Measurements from ENCODE around the gene APRT.

- TF ChIP-seq CTCF (IDR thresholded peaks at IDR 0.05; ENCODE audit: low read depth, low read length, poor library complexity, severe bottlenecking), result no peak
- no peak for TF ChIP-seq EZH2phosphoT487 (IDR thresholded peaks at IDR 0.05; ENCODE audit: borderline replicate concordance, low read length)
These were observed 8.3 kb downstream of the APRT start, which contains the start of gene CDT1 for GRCh38 chr16:88803264-88803987.

All from DOHH2 (cell line).